HG02938 (cell line): ENCODE measurements around the gene SLCO4A1.

Source experiments
- ATAC-seq: cut with Tn5 transposase; IDR thresholded peaks from one replicate; pipeline ENCODE4 v1.9.1; 2021; ENCODE audit warnings: mild to moderate bottlenecking, moderate library complexity; ENCODE audit not compliant: unreplicated experiment

SLCO4A1 gene

DNA sequence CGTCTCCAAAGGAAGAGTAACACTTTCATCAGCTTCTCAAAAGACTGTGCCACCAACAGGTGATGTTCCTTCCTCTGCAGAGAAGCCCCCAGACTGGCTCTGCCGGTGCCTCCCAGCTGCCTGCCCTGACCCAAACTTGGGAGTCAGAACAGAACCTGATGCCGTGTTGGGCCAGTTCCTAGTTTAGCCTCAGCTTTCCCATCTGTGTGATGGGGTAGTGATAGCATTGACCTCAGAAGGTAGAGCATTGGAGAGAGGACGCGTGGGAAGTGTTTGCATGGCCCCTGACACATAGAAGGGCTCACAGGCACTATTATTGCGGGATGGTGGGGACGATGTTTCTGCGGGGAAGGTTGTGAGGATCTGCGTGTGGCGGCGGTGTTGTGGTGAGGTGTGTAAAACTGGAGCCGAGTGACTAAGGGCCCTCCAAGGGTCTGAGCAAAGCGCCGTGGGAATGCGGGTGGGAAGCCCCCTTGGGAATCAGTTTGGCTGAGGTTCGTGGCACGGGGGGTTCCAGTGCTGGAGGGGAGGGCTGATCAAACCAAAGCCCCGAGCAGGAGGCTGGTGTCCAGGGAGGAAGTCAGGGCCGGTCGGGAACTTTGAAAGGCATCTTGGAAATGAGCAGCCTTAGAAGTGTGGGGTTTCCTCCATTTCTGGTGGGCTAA, 68.0 kb downstream of the SLCO4A1 start:
- no peak for ATAC-seq

DNA sequence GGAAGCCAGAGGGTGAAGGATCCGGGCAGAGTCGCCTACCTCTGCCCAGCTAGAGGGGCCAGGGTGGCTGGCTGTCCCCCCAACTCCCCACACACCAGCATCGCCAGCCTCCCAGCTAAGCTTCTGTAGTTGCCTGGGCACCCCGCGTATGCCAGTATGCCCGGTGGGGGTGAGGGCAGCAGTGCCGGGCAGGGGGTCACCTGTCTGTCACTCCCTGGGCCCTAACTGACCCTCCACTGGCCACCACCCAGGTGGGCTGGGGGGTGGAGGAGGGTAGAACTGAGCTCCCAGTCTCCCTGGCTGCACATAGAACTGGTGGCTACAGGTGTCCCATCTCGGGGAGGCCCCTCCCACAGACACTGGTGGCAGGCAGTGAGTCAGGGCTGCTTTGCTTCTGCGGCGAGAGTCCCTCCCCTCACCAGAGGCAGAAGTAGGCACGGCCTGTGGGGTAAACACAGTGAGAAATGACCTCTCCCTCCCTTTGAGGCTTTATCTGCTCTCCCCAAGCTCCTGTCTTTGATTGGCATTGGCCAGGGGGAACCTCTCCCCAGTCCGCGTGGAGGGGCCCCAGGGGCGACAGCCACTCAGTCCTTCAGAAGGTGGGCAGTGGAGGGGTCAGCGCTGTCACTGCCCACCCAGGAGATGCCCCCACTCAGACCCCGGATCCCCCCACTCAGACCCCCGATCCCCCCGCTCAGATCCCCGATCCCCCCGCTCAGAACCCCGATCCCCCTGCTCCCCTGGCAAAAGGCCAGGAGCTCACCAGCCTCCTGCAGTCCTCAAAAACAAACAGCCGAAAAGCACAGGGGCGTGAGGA, 68.8 kb downstream of the SLCO4A1 start:
- ATAC-seq = no peak

DNA sequence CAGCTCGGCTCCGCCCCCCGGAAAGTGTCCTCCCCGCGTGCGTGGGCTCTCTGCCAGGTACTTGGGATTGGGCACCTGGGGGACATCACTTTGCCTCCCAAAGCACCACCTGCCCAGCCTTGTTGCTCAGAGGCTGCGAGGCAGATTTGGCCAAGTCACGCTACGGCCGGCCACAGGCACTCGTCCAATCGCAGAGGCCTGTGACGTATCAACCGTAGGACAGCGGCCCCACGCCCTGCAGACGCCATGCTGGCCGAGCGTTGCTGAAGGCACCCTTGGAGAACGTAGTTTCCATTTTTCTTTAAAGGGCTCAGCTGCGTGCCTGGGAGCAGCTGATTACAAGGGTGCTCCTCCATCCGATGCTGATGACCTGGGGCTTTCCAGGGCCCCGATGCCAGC, 69.4 kb downstream of the SLCO4A1 start:
- no peak for ATAC-seq

DNA sequence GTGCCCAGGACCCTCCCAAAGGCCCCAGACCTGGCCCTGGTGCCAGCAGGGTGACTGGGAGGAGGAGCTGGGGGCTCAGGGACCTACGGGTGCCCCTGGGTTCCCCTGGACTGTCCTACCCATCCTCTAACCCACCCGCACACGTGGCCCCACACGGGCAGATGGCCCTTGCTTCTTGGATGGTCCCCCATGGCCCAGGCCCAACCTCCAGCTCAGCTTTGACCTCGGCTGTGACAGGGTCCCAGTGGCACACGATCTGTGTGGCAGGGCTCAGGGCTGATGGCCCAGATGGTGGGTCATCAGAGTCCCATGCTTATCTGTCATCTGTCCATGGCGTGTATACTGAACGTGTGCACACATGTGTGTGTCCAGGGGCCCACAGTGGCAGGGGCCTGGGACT, 70.3 kb downstream of the SLCO4A1 start:
- ATAC-seq = no peak

- no peak for ATAC-seq
Observed at GRCh38 chr20:62714006-62714405, 71.7 kb downstream of the SLCO4A1 start.

DNA sequence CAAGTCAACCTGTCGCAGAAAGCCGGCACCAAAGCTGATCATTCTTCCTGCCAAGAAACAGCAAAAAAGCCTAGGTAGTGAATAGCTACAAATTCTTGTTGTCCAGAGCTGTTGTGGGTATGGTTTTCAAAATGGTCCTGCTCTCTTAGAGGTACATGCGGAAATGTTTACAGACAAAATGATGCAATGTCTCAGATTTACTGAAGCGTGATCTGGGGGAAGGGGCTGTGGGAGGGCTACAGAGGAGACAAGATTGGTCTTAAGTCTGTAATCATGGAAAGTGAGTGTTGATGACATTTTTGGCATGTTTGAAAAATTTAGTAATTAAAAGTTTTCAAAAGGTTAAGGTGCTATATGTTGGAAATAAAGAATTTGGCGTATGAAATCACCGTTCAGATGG, 72.5 kb downstream of the SLCO4A1 start:
- ATAC-seq = no peak

DNA sequence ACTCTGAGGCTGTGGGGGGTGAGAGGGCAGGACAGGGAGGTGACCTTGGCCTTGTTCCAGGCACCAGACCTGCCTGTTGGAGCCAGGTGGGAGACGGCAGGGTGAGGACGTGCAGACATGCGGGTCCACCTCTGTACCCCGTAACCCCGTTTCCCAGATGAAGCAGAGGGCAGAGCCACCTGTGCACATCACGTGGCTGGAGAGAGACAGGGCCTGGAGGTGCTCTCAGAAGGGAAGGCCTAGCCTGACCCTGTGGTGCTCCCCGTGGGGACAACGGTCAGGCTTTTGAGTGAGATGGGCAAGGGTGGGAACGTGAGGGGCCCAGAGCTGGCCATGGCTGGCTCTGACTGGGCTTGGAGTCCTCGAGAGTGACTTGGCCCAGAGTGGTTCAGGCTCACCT, 72.9 kb downstream of the SLCO4A1 start:
- ATAC-seq = no peak

GRCh38 chr20:62716198-62716940, 74.1 kb downstream of the SLCO4A1 start:
- ATAC-seq = no peak

DNA sequence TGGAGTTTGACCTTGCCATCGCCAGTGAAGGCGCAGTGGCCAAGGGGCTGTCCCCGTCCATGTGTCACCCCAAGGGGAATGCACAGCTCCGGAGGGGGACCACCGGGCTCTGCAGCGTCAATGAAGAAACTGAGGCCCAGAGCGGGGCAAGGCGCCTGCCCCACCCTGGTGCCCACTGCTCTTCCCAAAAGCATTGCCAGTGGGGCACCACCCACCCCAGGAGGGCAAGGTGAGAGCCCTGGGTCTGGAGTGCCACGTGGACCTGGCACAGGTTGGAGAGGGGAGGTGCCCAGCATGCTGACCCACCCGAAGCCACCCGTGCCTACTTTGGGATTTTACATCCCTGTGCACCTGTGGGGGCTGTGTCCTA, 74.6 kb downstream of the SLCO4A1 start:
- ATAC-seq = no peak

- no peak for ATAC-seq
Observed at GRCh38 chr20:62717933-62718332, 75.6 kb downstream of the SLCO4A1 start.

GRCh38 chr20:62718546-62718945, 76.2 kb downstream of the SLCO4A1 start:
- no peak for ATAC-seq

GRCh38 chr20:62719250-62719935, 77.1 kb downstream of the SLCO4A1 start:
- ATAC-seq = no peak
